Measurements from ENCODE around the gene KCTD21.

Gene KCTD21

GRCh38 chr11:78221396-78222315 lies 33.2 kb upstream of the KCTD21 start:
- no peak overlapping the region for H3K27ac ChIP-seq
- TF ChIP-seq ZFX (IDR thresholded peaks at IDR 0.05) (no peak), CTCF (conservative IDR thresholded peaks at IDR 0.05) (no peak)

GRCh38 chr11:78220218-78221157 lies 32.1 kb upstream of the KCTD21 start:
- no peak for TF ChIP-seq CTCF (conservative IDR thresholded peaks at IDR 0.05)
- no peak for TF ChIP-seq ZFX (IDR thresholded peaks at IDR 0.05)
- H3K27ac ChIP-seq, result no peak overlapping the region

DNA sequence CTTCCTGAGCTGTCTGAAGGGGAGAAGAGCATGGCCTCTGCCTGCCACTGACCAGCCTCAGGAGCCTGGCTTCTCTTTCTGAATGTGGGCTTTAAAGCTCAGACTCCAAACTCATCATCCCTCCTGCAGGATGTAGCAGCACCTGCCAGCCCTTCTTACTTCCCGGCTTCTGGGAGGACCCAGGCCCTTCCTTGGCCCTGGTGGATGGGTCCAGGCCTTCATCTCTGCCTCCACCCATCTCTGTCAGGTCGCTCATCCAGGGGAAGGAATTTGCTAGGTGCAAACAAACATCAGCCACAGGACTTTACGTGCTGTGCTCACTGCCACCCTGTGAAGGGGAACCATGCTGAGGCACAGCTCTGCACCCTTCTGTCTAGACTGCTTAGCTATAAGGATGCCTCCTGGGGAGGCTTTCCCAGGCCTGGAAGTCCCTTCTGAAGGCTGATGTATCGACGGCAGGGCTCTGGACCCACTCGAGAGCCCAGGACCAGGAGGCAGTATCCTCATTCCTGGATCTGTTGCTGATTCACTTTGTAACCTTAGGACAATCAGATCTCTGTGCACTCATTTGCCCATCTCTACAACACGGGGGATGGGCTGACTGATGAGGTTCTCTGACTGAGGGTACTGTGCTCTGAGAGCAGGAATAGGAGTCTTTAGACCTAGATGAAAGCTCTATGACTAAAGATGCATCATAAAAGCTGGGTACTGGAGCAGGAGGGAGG lies 31.2 kb upstream of the KCTD21 start:
- H3K27ac ChIP-seq, result no peak overlapping the region
- TF ChIP-seq ZFX (IDR thresholded peaks at IDR 0.05) (no peak), CTCF (conservative IDR thresholded peaks at IDR 0.05) (no peak)

DNA sequence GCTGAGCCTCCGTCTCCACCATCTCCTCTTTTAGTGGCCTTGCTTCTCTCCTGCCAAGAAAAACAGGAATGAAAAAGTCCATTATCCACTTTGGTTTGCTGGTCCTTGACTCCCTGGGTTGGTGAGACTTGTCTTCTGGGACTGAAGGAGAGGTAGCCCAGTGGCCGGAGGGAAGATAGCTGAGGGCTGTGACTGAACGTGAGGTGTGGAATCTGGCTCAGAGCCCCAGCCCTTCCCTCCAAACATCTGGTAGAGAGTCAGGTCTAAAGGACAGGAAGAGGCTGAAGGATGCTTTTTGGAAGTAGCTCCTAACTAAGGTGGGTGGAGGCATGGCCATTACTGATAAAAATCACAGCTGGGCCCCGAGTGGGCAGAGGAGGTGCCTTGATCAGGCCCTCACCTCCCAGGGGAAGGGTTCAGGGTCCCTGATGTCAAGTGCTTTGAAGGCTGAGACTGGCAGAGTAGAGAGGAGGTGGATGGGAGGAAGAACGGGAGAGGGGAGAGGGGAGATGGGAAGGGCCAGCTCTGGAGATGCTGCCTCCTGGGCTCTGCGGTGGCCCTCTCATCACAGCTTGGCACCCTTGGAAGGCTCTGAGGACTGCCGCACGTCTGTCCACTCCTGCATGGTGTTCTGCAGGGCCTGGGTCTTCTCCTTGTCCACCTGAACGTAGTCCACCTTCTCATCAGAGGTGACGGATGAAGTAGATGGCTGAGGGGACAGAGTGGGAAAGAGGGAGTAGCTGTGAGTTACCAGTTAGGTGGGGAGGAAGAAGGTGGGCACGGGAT lies 30.5 kb upstream of the KCTD21 start:
- TF ChIP-seq ZFX (IDR thresholded peaks at IDR 0.05) (no peak), CTCF (conservative IDR thresholded peaks at IDR 0.05) (no peak)
- no peak overlapping the region for H3K27ac ChIP-seq

DNA sequence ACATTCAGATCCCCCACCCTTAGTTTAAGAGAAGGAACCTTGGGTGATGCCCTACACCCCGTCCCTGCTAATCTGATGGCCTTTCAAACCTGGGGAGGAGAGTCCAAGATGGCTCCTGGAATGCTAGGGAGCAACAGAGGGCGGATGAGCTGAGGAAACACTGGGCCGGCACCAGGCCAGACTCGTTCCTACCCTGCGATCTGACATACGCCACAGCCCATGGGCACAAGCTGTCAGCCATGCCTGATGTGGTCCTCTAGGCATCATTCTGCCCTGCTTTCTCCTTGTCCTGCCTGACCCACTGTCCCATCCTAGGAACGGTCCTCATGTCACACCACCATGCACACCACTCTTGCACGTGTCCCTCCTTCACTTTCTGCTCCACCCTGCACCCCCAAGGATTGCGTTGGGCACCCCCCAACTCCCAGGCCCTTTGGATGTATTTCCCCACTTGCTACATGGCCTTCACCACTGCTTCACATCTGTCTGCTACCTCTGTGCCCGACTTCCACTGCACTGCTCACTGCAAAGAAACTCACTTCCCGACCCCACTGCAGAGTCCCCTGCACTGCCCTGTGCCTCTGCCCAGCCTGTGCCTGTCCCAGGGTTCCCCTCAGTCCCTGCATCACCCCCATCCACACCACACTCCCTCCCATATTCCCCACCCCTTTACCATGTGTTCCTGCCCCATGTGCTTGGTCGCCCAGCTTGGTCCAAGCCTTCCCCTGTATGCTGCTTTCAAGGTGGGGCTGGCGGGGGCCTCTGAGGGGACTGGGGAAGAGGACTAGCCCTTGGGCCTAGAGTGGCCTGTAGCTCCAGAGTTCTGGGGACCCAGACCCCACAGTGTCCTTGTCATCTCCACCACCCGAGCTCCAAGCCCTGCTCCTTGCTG lies 29.5 kb upstream of the KCTD21 start:
- TF ChIP-seq ZFX (IDR thresholded peaks at IDR 0.05), result no peak
- no peak overlapping the region for H3K27ac ChIP-seq

- TF ChIP-seq CTCF (conservative IDR thresholded peaks at IDR 0.05) (no peak), ZFX (IDR thresholded peaks at IDR 0.05) (no peak)
Measured at GRCh38 chr11:78216571-78217287, 28.3 kb upstream of the KCTD21 start.

More at GRCh38 chr11:78216571-78217287, 28.3 kb upstream of the KCTD21 start:
- no peak overlapping the region for H3K27ac ChIP-seq
